H1 (cell line): Measurements from ENCODE around the gene IRAK3. TPM values are rescaled to one million over a fixed set of nuclear protein-coding genes. Genes with fewer than 3 reads are reported as not detected.

Source experiments
- CTCF ChIA-PET: fragments of 300-600 bp; sonication (Branson Sonifier 250); formaldehyde crosslinking; loops from one replicate; lab custom pipeline; 2021; ENCODE audit not compliant: partially characterized antibody; lab: Charles Lee
- POLR2A ChIA-PET: fragments of 300-600 bp; sonication (Branson Sonifier 250); formaldehyde crosslinking; loops from one replicate; lab custom pipeline; 2021; ENCODE audit warnings: inconsistent platforms; ENCODE audit not compliant: partially characterized antibody; lab: Charles Lee
- DNase-seq, 2 experiments: peaks; one replicate each; pipeline versions ENCODE4 v3.0.0 to v3.0.0-alpha.2; 2010 to 2022; ENCODE audit warnings: low spot score in 2 of 2, low read depth in 1 of 2, mixed read lengths in 1 of 2
- FAIRE-seq: peaks from 2 replicates; lab custom pipeline; 2011; peaks lifted over from hg19 to GRCh38; lab: Jason Lieb, UNC
- H2AFZ ChIP-seq: 2 replicates; pipeline ENCODE4 v1.8.1; 2012; ENCODE audit warnings: low read length, inconsistent platforms
- H2AK5ac ChIP-seq: 2 replicates; pipeline ENCODE4 v1.6.1; 2013; ENCODE audit warnings: low read depth, low read length
- H2BK120ac ChIP-seq: replicated peaks from 2 replicates; pipeline ENCODE3; 2013; ENCODE audit warnings: low read depth, low read length, inconsistent platforms
- H2BK12ac ChIP-seq: 2 replicates; pipeline ENCODE4 v1.6.1; 2013; ENCODE audit warnings: low read depth, low read length
- H2BK15ac ChIP-seq: 2 replicates; pipeline ENCODE4 v1.6.1; 2013; ENCODE audit warnings: low read length
- H2BK20ac ChIP-seq: 2 replicates; pipeline ENCODE4 v1.6.1; 2013; ENCODE audit warnings: low read length
- H2BK5ac ChIP-seq: 2 replicates; pipeline ENCODE4 v1.6.1; 2013; ENCODE audit warnings: low read depth, low read length
- H3K14ac ChIP-seq: 2 replicates; pipeline ENCODE4 v1.6.1; 2013; ENCODE audit warnings: inconsistent platforms; ENCODE audit not compliant: insufficient read length
- H3K18ac ChIP-seq: 2 replicates; pipeline ENCODE4 v1.6.1; 2013; ENCODE audit warnings: low read length; ENCODE audit errors: extremely low read depth
- H3K23ac ChIP-seq: 2 replicates; pipeline ENCODE4 v1.6.1; 2013; ENCODE audit warnings: inconsistent platforms; ENCODE audit not compliant: insufficient read length
- H3K23me2 ChIP-seq: 2 replicates; pipeline ENCODE4 v1.6.1; 2013; ENCODE audit warnings: low read depth, low read length
- H3K27ac ChIP-seq: 2 replicates; pipeline ENCODE4 v1.6.1; 2011; ENCODE audit warnings: low read depth, low read length, inconsistent platforms
- H3K27me3 ChIP-seq, 4 experiments: replicated peaks in 1 of 4; 1 replicate in 1 of 4; 2 replicates in 3 of 4; pipeline versions ENCODE4 v1.6.1 to v1.8.1; 2011 to 2013; ENCODE audit warnings: low read length in 3 of 4, mild to moderate bottlenecking in 3 of 4, inconsistent platforms in 2 of 4, mixed read lengths in 2 of 4, moderate library complexity in 1 of 4; ENCODE audit not compliant: control insufficient read depth in 3 of 4, insufficient read depth in 3 of 4; ENCODE audit errors: extremely low read depth in 1 of 4
- H3K36me3 ChIP-seq, 4 experiments: 2 replicates each; pipeline versions ENCODE4 v1.6.1 to v1.8.1; 2011 to 2013; ENCODE audit warnings: mild to moderate bottlenecking in 4 of 4, low read length in 3 of 4, moderate library complexity in 2 of 4, control low read depth in 1 of 4, inconsistent platforms in 1 of 4; ENCODE audit not compliant: insufficient read depth in 4 of 4, control insufficient read depth in 2 of 4
- H3K4ac ChIP-seq: replicated peaks from 2 replicates; pipeline ENCODE3; 2013; ENCODE audit warnings: low read length, low read depth, mixed read lengths, inconsistent platforms; ENCODE audit not compliant: insufficient read length
- H3K4me1 ChIP-seq, 4 experiments: replicated peaks in 1 of 4; 1 replicate in 1 of 4; 2 replicates in 3 of 4; pipeline versions ENCODE4 v1.6.1 to v1.8.1; 2011 to 2013; ENCODE audit warnings: low read length in 3 of 4, inconsistent platforms in 2 of 4, mixed read lengths in 1 of 4; ENCODE audit not compliant: insufficient read depth in 4 of 4, control insufficient read depth in 3 of 4
- H3K4me2 ChIP-seq, 2 experiments: 2 replicates each; pipeline versions ENCODE4 v1.6.1 to v1.8.1; 2011 to 2013; ENCODE audit warnings: low read depth in 2 of 2, low read length in 2 of 2, control low read depth in 1 of 2, inconsistent platforms in 1 of 2, mild to moderate bottlenecking in 1 of 2; ENCODE audit not compliant: insufficient read depth in 1 of 2
- H3K4me3 ChIP-seq, 4 experiments: fragments of 200-600, 300-600 bp in 1 of 4; sonication (generic), shearing (Covaris generic), sonication (Bioruptor Twin) in 1 of 4; 2 replicates each; pipeline versions ENCODE4 v1.5.1 to v1.8.1; 2011 to 2016; ENCODE audit warnings: low read length in 4 of 4, low read depth in 3 of 4, control low read depth in 2 of 4, inconsistent platforms in 2 of 4, mild to moderate bottlenecking in 2 of 4, mixed read lengths in 1 of 4, moderate library complexity in 1 of 4; ENCODE audit not compliant: insufficient read depth in 2 of 4; ENCODE audit errors: extremely low read depth in 1 of 4
- H3K56ac ChIP-seq: replicated peaks from 2 replicates; pipeline ENCODE3; 2013; ENCODE audit warnings: low read depth, mild to moderate bottlenecking, mixed read lengths, low read length, inconsistent platforms; ENCODE audit not compliant: insufficient read length
- H3K79me1 ChIP-seq: 2 replicates; pipeline ENCODE4 v1.6.1; 2013; ENCODE audit warnings: low read depth, low read length, control low read depth
- H3K79me2 ChIP-seq, 2 experiments: 2 replicates each; pipeline versions ENCODE4 v1.6.1 to v1.8.1; 2012 to 2013; ENCODE audit warnings: low read length in 2 of 2, mild to moderate bottlenecking in 2 of 2, inconsistent platforms in 1 of 2; ENCODE audit not compliant: insufficient read depth in 2 of 2, control insufficient read depth in 1 of 2
- H3K9ac ChIP-seq, 4 experiments: replicated peaks in 1 of 4; 1 replicate in 1 of 4; 2 replicates in 3 of 4; pipeline versions ENCODE4 v1.6.1 to v1.8.1; 2011 to 2013; ENCODE audit warnings: low read depth in 3 of 4, low read length in 3 of 4, control low read depth in 2 of 4, mild to moderate bottlenecking in 2 of 4, moderate library complexity in 2 of 4, inconsistent platforms in 1 of 4; ENCODE audit errors: extremely low read depth in 1 of 4
- H3K9me3 ChIP-seq, 2 experiments: 2 replicates each; pipeline versions ENCODE4 v1.6.1 to v1.8.1; 2012 to 2013; ENCODE audit warnings: mild to moderate bottlenecking in 2 of 2, moderate library complexity in 2 of 2, control low read depth in 1 of 2, inconsistent platforms in 1 of 2, low read depth in 1 of 2, low read length in 1 of 2, mixed read lengths in 1 of 2; ENCODE audit not compliant: insufficient read depth in 2 of 2
- H4K20me1 ChIP-seq, 2 experiments: replicated peaks in 1 of 2; 2 replicates each; pipeline versions ENCODE3 to v1.8.1; 2011 to 2013; ENCODE audit warnings: inconsistent platforms in 2 of 2, low read length in 2 of 2, mild to moderate bottlenecking in 1 of 2; ENCODE audit not compliant: insufficient read depth in 2 of 2, control insufficient read depth in 1 of 2
- H4K5ac ChIP-seq: 2 replicates; pipeline ENCODE4 v1.6.1; 2013; ENCODE audit warnings: low read length, low read depth, mixed read lengths, inconsistent platforms; ENCODE audit not compliant: insufficient read length
- H4K8ac ChIP-seq: 2 replicates; pipeline ENCODE4 v1.8.0; 2013; ENCODE audit warnings: mild to moderate bottlenecking, moderate library complexity, low read length, inconsistent platforms; ENCODE audit not compliant: insufficient read depth; ENCODE audit errors: extremely low read depth
- H4K91ac ChIP-seq: replicated peaks from 2 replicates; pipeline ENCODE3; 2013; ENCODE audit warnings: low read length, mixed read lengths, inconsistent platforms; ENCODE audit not compliant: insufficient read length
- ASH2L ChIP-seq: fragments of 200-600, 300-600 bp; sonication (generic); IDR thresholded peaks from one replicate; pipeline ENCODE4 v1.7.1; 2017; ENCODE audit warnings: low read length
- BCL11A ChIP-seq, 2 experiments: IDR thresholded peaks; one replicate each; pipeline ENCODE4 v1.6.1; 2011; ENCODE audit warnings: low read depth in 2 of 2, low read length in 2 of 2, mild to moderate bottlenecking in 2 of 2
- CEBPB ChIP-seq: IDR thresholded peaks from 2 replicates; pipeline ENCODE4 v1.6.1; 2012; ENCODE audit warnings: low read depth, low read length
- CTBP2 ChIP-seq: IDR thresholded peaks from 2 replicates; pipeline ENCODE4 v1.7.0; 2011; ENCODE audit warnings: borderline replicate concordance, mild to moderate bottlenecking, moderate library complexity, mixed read lengths, low read length; ENCODE audit not compliant: insufficient read depth, insufficient read length
- JUND ChIP-seq: IDR thresholded peaks from 2 replicates; pipeline ENCODE4 v1.6.1; 2011; ENCODE audit warnings: mild to moderate bottlenecking, improper control_type of control experiment, low read length
- TEAD4 ChIP-seq: IDR thresholded peaks from 2 replicates; pipeline ENCODE4 v1.6.1; 2012; ENCODE audit warnings: low read depth, low read length, inconsistent platforms, mixed read lengths
- WGBS, 2 experiments: shearing (Covaris generic) in 1 of 2; methylation state at CpG; one replicate each; pipeline versions ENCODE4 v1.1.6 to v1.1.7; 2013 to 2015; ENCODE audit warnings: low lambda C conversion rate in 2 of 2, mixed read lengths in 2 of 2, inconsistent platforms in 1 of 2, low coverage in 1 of 2, missing lambda C conversion rate in 1 of 2; ENCODE audit not compliant: insufficient replicate concordance in 2 of 2, insufficient coverage in 1 of 2, insufficient read length in 1 of 2; ENCODE audit errors: extremely low coverage in 1 of 2, missing lambda C conversion rate in 1 of 2; 5-methylcytosine and 5-hydroxymethylcytosine counted together
- polyA plus RNA-seq, 7 experiments: library from polyadenylated mRNA; depleted of rRNA in 3 of 7; stranded (reverse) in 5 of 7; unstranded in 2 of 7; fragments of >200 nt in 5 of 7; fragments of 200-250 nt in 2 of 7; gene quantifications; 1 replicate in 5 of 7; 2 replicates in 1 of 7; 4 replicates in 1 of 7; pipeline versions ENCODE4 v1.2.1 to v1.2.3, GENCODE V29; 2011 to 2013; ENCODE audit warnings: missing spikeins in 2 of 7, mixed read lengths in 2 of 7
- total RNA-seq: library from RNA; stranded (reverse); fragmentation: NEBNext Ultra II Directional; extraction: Animal tissue kit (Norgen Biotek cat#: 25700); gene quantifications from 2 replicates; pipeline ENCODE4 v1.2.1, GENCODE V29; 2021

The IRAK3 gene
- total and polyA plus RNA-seq, 2 of the 8 experiments (the other 6 are each of a cell fraction or from before 2014, with no cell fraction given): 0.51 to 2.2 TPM

GRCh38 chr12:66297923-66298322 lies 108.9 kb downstream of the IRAK3 start:
- ChIA-PET POLR2A (no interaction called here), CTCF (interaction anchor here (1.6 kb wide), 1 partner anchor 111 kb away, joined by 4 read pairs; no protein-coding TSS in a partner anchor)
- Histone ChIP-seq H3K23me2 (peaks cover 1% of the 10 kb centered on the region; the same call in 1 of the 2 replicates), H3K23ac (no peak overlapping the region), H3K56ac (no peak overlapping the region), H2AFZ (no peak overlapping the region), H3K18ac (no peak overlapping the region), H3K9me3 (no peaks in the 10 kb centered on the region), H3K79me1 (no peaks in the 10 kb centered on the region), H2BK5ac (no peak overlapping the region), H2BK12ac (no peak overlapping the region), H3K36me3 (no peaks in the 10 kb centered on the region), H2BK20ac (no peak overlapping the region), H2BK15ac (no peak overlapping the region), H3K4me1 (peaks cover 0 to 3% (median 0%) of the 10 kb centered on the region in 4 experiments; a peak in 2 of 7 replicates), H2BK120ac (no peak overlapping the region), H4K91ac (no peak overlapping the region), H3K9ac (no peak overlapping the region), H4K8ac (no peak overlapping the region), H3K79me2 (no peaks in the 10 kb centered on the region), H4K5ac (no peak overlapping the region), H3K4ac (no peak overlapping the region), H3K27ac (no peak overlapping the region), H4K20me1 (no peaks in the 10 kb centered on the region), H3K14ac (no peak overlapping the region), H3K4me2 (no peak overlapping the region), H3K4me3 (no peak overlapping the region), H3K27me3 (no peaks in the 10 kb centered on the region), H2AK5ac (no peak overlapping the region)
- TF ChIP-seq CTBP2: no peak
- TF ChIP-seq BCL11A (IDR thresholded peaks at IDR 0.05; ENCODE audit: low read depth in 2 of 2, low read length in 2 of 2): no peak
- no peak for TF ChIP-seq JUND
- TF ChIP-seq CEBPB: peak; percentile 29; the same call in 1 of the 2 replicates
- TF ChIP-seq TEAD4: no peak
- no peak for TF ChIP-seq ASH2L
- no peak for FAIRE-seq
- no peak for DNase-seq
- 86% methylated on average over 3 of the region's 3 CpGs; no CpG with 5 or more reads in 1 of the 2 experiments for WGBS, 2 experiments
